ENCODE measurements around the gene NRN1L. TPM values are rescaled to one million over a fixed set of nuclear protein-coding genes. Genes with fewer than 3 reads are reported as not detected.
A peak's percentile ranks its signal among the peaks of the same experiment; 100 is the strongest.

Gene NRN1L
- total and polyA plus RNA-seq, 2 donors (not counting 3 experiments of a cell fraction or from before 2014, with no cell fraction given), result 0.37 TPM; not detected in 1

- no peak for DNase-seq (ENCODE audit: low read depth, low spot score)
- TF ChIP-seq EZH2 (IDR thresholded peaks at IDR 0.05; ENCODE audit: borderline replicate concordance, low read depth, low read length, severe bottlenecking), result no peak
- TF ChIP-seq POLR2A (IDR thresholded peaks at IDR 0.05; ENCODE audit: low read depth, low read length), result no peak
- no peak for TF ChIP-seq JUN (IDR thresholded peaks at IDR 0.05; ENCODE audit: borderline replicate concordance, insufficient read depth, insufficient read length, low read depth)
- TF ChIP-seq MYC (IDR thresholded peaks at IDR 0.05; ENCODE audit: low read depth, low read length), result no peak
- no peak for TF ChIP-seq POLR2AphosphoS5 (IDR thresholded peaks at IDR 0.05; ENCODE audit: insufficient read depth, low read depth, low read length)
- no peak for TF ChIP-seq CTCF (IDR thresholded peaks at IDR 0.05; ENCODE audit: extremely low read depth in 1 of 2, insufficient read depth in 1 of 2, low read depth in 1 of 2, low read length in 2 of 2)
- TF ChIP-seq MAX (IDR thresholded peaks at IDR 0.05; ENCODE audit: insufficient read depth, insufficient read length), result no peak
- no peak for TF ChIP-seq GATA2 (IDR thresholded peaks at IDR 0.05; ENCODE audit: insufficient read depth, insufficient read length, low read depth, low read length)
- no peak for TF ChIP-seq FOS (IDR thresholded peaks at IDR 0.05; ENCODE audit: borderline replicate concordance, insufficient read depth, low read length)
- Histone ChIP-seq H3K36me3 (ENCODE audit: control insufficient read depth in 2 of 2, extremely low read depth in 1 of 2, insufficient read depth in 2 of 2, low read length in 2 of 2) (no peaks in the 10 kb centered on the region), H3K9ac (replicated peaks; ENCODE audit: extremely low read depth, insufficient read depth, low read length) (peak overlapping the region; percentile 93), H3K9me1 (replicated peaks; ENCODE audit: control insufficient read depth, extremely low read depth, insufficient read depth, low read length) (no peaks in the 10 kb centered on the region), H3K27ac (ENCODE audit: insufficient read depth, low read depth, low read length) (peak overlapping the region; percentile 76), H3K4me1 (ENCODE audit: control insufficient read depth, extremely low read depth, insufficient read depth, low read length) (peaks cover 21% of the 10 kb centered on the region), H3K4me3 (replicated peaks in 1 of 3; ENCODE audit: insufficient read depth in 1 of 3, low read depth in 1 of 3, low read length in 3 of 3) (peak overlapping the region; percentile 3 to 73 (median 73)), H4K20me1 (replicated peaks; ENCODE audit: control insufficient read depth, extremely low read depth, insufficient read depth, low read length) (no peaks in the 10 kb centered on the region), H3K4me2 (ENCODE audit: insufficient read depth, low read length) (peak overlapping the region; percentile 84), H3K79me2 (ENCODE audit: control insufficient read depth, insufficient read depth, low read length) (peaks cover 25% of the 10 kb centered on the region), H3K27me3 (ENCODE audit: control insufficient read depth in 2 of 2, insufficient read depth in 2 of 2, low read length in 2 of 2) (no peaks in the 10 kb centered on the region), H2AFZ (ENCODE audit: low read depth, low read length) (peak overlapping the region; percentile 65), H3K9me3 (replicated peaks; ENCODE audit: control insufficient read depth, insufficient read depth, low read length) (no peaks in the 10 kb centered on the region)
- TSS peak; percentile 29 for BruUV-seq (replicated peaks)
- FAIRE-seq, result peak; percentile 74
- ChIA-PET CTCF (interaction anchor here (2.6 kb wide), 1 partner anchor 11 kb away, joined by 17 read pairs; the partner anchor contains the start of gene NRN1L), POLR2A (interaction anchor here (1.2 kb wide), 1 partner anchor 32 kb away, joined by 4 read pairs; no protein-coding TSS in a partner anchor)
- dilution Hi-C loops (cut with MboI; ENCODE audit: extremely low pct_ligation_motif_present, low sequenced_read_pairs) (no loop called here), intact Hi-C loops (cut with micrococcal nuclease) (loop anchor here (1.0 to 2.0 kb wide), 3 partner anchors 8 to 343 kb away; partner anchors contain the start of genes CENPT, ESRP2 and NUTF2)
These were observed 9.2 kb downstream of the NRN1L start for GRCh38 chr16:67893743-67894399.
